Caco-2 (cell line): ENCODE measurements around the gene TNFRSF13B. TPM values are rescaled to one million over a fixed set of nuclear protein-coding genes. Genes with fewer than 3 reads are reported as not detected.
"Not testable (repeated sequence)": the region's sequence is repeated elsewhere in the genome, so short reads cannot be mapped to it uniquely, and the experiment has no call there.

Experiments
- BruUV-seq: library from RNA; stranded (reverse); fragments of 400-500 nt; replicated peaks from 2 replicates; lab custom pipeline; 2021; lab: Mats Ljungman, UMichigan
- CTCF ChIA-PET: fragments of 300-600 bp; sonication (Branson Sonifier 250); formaldehyde crosslinking; loops from one replicate; lab custom pipeline; 2022; ENCODE audit warnings: antibody characterized with exemption; lab: Charles Lee
- POLR2A ChIA-PET: fragments of 300-600 bp; sonication (Branson Sonifier 250); formaldehyde crosslinking; loops from one replicate; lab custom pipeline; 2022; ENCODE audit warnings: antibody characterized with exemption; lab: Charles Lee
- DNase-seq, 2 experiments: peaks; one replicate each; pipeline versions ENCODE4 v3.0.0 to v3.0.0-alpha.2; 2020 to 2022
- H3K27me3 ChIP-seq: replicated peaks from 2 replicates; pipeline ENCODE4 v1.6.0; 2011; ENCODE audit warnings: low read length; ENCODE audit not compliant: control insufficient read depth, insufficient read depth
- H3K36me3 ChIP-seq: 2 replicates; pipeline ENCODE4 v1.5.1; 2011; ENCODE audit warnings: low read length; ENCODE audit not compliant: control insufficient read depth, insufficient read depth
- H3K4me1 ChIP-seq: fragments of 250-450 bp; sonication (Bioruptor Pico); 2 replicates; pipeline ENCODE4 v1.5.1; 2020; ENCODE audit warnings: mild to moderate bottlenecking
- H3K4me3 ChIP-seq: 2 replicates; pipeline ENCODE4 v1.5.1; 2011; ENCODE audit warnings: low read depth, mild to moderate bottlenecking, control low read depth, low read length
- H3K9me3 ChIP-seq: fragments of 250-450 bp; sonication (Bioruptor Pico); 2 replicates; pipeline ENCODE4 v1.5.1; 2020; ENCODE audit warnings: mild to moderate bottlenecking, moderate library complexity
- H3K27ac Mint-ChIP-seq: one replicate; pipeline ENCODE4 v1.8.0; 2022; ENCODE audit warnings: mixed read lengths; ENCODE audit not compliant: unreplicated experiment
- H3K27me3 Mint-ChIP-seq: one replicate; pipeline ENCODE4 v1.8.0; 2022; ENCODE audit warnings: mixed read lengths; ENCODE audit not compliant: insufficient read depth, unreplicated experiment
- H3K36me3 Mint-ChIP-seq: one replicate; pipeline ENCODE4 v1.8.0; 2022; ENCODE audit warnings: mild to moderate bottlenecking, mixed read lengths; ENCODE audit not compliant: insufficient read depth, unreplicated experiment
- H3K4me1 Mint-ChIP-seq: one replicate; pipeline ENCODE4 v1.8.0; 2022; ENCODE audit warnings: low read depth, mixed read lengths; ENCODE audit not compliant: unreplicated experiment
- H3K4me3 Mint-ChIP-seq: one replicate; pipeline ENCODE4 v1.8.0; 2022; ENCODE audit warnings: mild to moderate bottlenecking, moderate library complexity, mixed read lengths; ENCODE audit not compliant: unreplicated experiment
- H3K9me3 Mint-ChIP-seq: one replicate; pipeline ENCODE4 v1.8.0; 2022; ENCODE audit warnings: mixed read lengths; ENCODE audit not compliant: unreplicated experiment
- CTCF ChIP-seq, 2 experiments: fragments of 200-600 bp in 1 of 2; IDR thresholded peaks; 1 replicate in 1 of 2; 2 replicates in 1 of 2; pipeline versions ENCODE4 v1.5.1 to v1.8.0; 2011 to 2022; ENCODE audit warnings: antibody characterized with exemption in 1 of 2, control low read depth in 1 of 2, inconsistent platforms in 1 of 2, low read depth in 1 of 2, low read length in 1 of 2, mild to moderate bottlenecking in 1 of 2, moderate library complexity in 1 of 2; ENCODE audit not compliant: insufficient read depth in 1 of 2, severe bottlenecking in 1 of 2, unreplicated experiment in 1 of 2
- intact Hi-C: fragments of 100-400 bp; cut with micrococcal nuclease; formaldehyde crosslinking; loops from one replicate; pipeline ENCODE4 v1.10.0; 2022; ENCODE audit not compliant: unreplicated experiment
- total RNA-seq: library from RNA; stranded (reverse); gene quantifications from 2 replicates; pipeline ENCODE4 v1.2.3, GENCODE V29; 2022

TNFRSF13B gene
- total RNA-seq, 1 experiment from 2014 or later = not detected

- no peak for DNase-seq
- peaks cover 11% of the 10 kb centered on the region for H3K9me3 Mint-ChIP-seq
- H3K36me3 Mint-ChIP-seq = no peaks in the 10 kb centered on the region
- no peak overlapping the region for H3K4me3 Mint-ChIP-seq
- Histone ChIP-seq H3K4me1 (no peaks in the 10 kb centered on the region; the same call in 1 of the 2 replicates), H3K36me3 (no peaks in the 10 kb centered on the region), H3K4me3 (no peak overlapping the region), H3K27me3 (no peaks in the 10 kb centered on the region; the same call in 1 of the 2 replicates), H3K9me3 (peaks cover 28% of the 10 kb centered on the region)
- POLR2A ChIA-PET = no interaction called here
- peaks cover 35% of the 10 kb centered on the region for H3K27me3 Mint-ChIP-seq
- H3K27ac Mint-ChIP-seq = no peak overlapping the region
- no TSS peak for BruUV-seq
- intact Hi-C loops = no loop called here
- CTCF ChIA-PET = no interaction called here
- TF ChIP-seq CTCF (IDR thresholded peaks at IDR 0.05; ENCODE audit: insufficient read depth in 1 of 2, low read depth in 1 of 2, low read length in 1 of 2, severe bottlenecking in 1 of 2, unreplicated experiment in 1 of 2) = no peak
- H3K4me1 Mint-ChIP-seq = no peaks in the 10 kb centered on the region
Measured at GRCh38 chr17:16961792-16962191, 10.1 kb downstream of the TNFRSF13B start.

- POLR2A ChIA-PET, H3K27me3 ChIP-seq, intact Hi-C loops, H3K36me3 ChIP-seq, H3K36me3 Mint-ChIP-seq, CTCF ChIA-PET, H3K4me1 Mint-ChIP-seq, H3K4me3 Mint-ChIP-seq, DNase-seq, H3K27ac Mint-ChIP-seq, H3K4me1 ChIP-seq, BruUV-seq, H3K4me3 ChIP-seq: not testable (repeated sequence)
- Mint-ChIP-seq H3K9me3 (peaks cover 11% of the 10 kb centered on the region), H3K27me3 (peaks cover 41% of the 10 kb centered on the region)
- peaks cover 34% of the 10 kb centered on the region for H3K9me3 ChIP-seq
Measured at GRCh38 chr17:16961022-16961421, 10.9 kb downstream of the TNFRSF13B start.

GRCh38 chr17:16955011-16955410, 16.9 kb downstream of the TNFRSF13B start:
- CTCF ChIA-PET, H3K4me3 ChIP-seq, intact Hi-C loops, H3K4me1 ChIP-seq, H3K4me3 Mint-ChIP-seq, H3K36me3 ChIP-seq, DNase-seq, H3K4me1 Mint-ChIP-seq, H3K27ac Mint-ChIP-seq, POLR2A ChIA-PET, H3K27me3 ChIP-seq, BruUV-seq, H3K36me3 Mint-ChIP-seq: not testable (repeated sequence)
- H3K9me3 ChIP-seq = peaks cover 22% of the 10 kb centered on the region
- Mint-ChIP-seq H3K27me3 (peaks cover 32% of the 10 kb centered on the region), H3K9me3 (peaks cover 11% of the 10 kb centered on the region)

- peaks cover 28% of the 10 kb centered on the region for H3K27me3 Mint-ChIP-seq
- peaks cover 6% of the 10 kb centered on the region for H3K4me1 Mint-ChIP-seq
- ChIA-PET POLR2A (no interaction called here), CTCF (no interaction called here)
- no TSS peak for BruUV-seq
- no peak overlapping the region for H3K4me3 ChIP-seq
- 0 out of 2 replicates have a peak, but pooled peaks cover 1% of the 10 kb centered on the region for H3K27me3 ChIP-seq
- H3K9me3 Mint-ChIP-seq = peaks cover 8% of the 10 kb centered on the region
- peaks cover 21% of the 10 kb centered on the region for H3K9me3 ChIP-seq
- no peak for TF ChIP-seq CTCF (IDR thresholded peaks at IDR 0.05; ENCODE audit: insufficient read depth in 1 of 2, low read depth in 1 of 2, low read length in 1 of 2, severe bottlenecking in 1 of 2, unreplicated experiment in 1 of 2)
- no peaks in the 10 kb centered on the region for H3K4me1 ChIP-seq
- intact Hi-C loops = no loop called here
- no peak overlapping the region for H3K27ac Mint-ChIP-seq
- H3K36me3 Mint-ChIP-seq = no peaks in the 10 kb centered on the region
- no peak overlapping the region for H3K4me3 Mint-ChIP-seq
- DNase-seq = no peak
- H3K36me3 ChIP-seq = no peaks in the 10 kb centered on the region
Measured at GRCh38 chr17:16954521-16954920, 17.4 kb downstream of the TNFRSF13B start.
